ENCODE results near the gene BBX.

- TF ChIP-seq CTCF (IDR thresholded peaks at IDR 0.05) (no peak), POLR2AphosphoS5 (IDR thresholded peaks at IDR 0.05) (no peak), POLR2A (IDR thresholded peaks at IDR 0.05) (no peak)
Measured at GRCh38 chr3:107496855-107497254, 25.9 kb upstream of the BBX start.
